ENCODE results near the gene COASY.

The COASY gene

DNA sequence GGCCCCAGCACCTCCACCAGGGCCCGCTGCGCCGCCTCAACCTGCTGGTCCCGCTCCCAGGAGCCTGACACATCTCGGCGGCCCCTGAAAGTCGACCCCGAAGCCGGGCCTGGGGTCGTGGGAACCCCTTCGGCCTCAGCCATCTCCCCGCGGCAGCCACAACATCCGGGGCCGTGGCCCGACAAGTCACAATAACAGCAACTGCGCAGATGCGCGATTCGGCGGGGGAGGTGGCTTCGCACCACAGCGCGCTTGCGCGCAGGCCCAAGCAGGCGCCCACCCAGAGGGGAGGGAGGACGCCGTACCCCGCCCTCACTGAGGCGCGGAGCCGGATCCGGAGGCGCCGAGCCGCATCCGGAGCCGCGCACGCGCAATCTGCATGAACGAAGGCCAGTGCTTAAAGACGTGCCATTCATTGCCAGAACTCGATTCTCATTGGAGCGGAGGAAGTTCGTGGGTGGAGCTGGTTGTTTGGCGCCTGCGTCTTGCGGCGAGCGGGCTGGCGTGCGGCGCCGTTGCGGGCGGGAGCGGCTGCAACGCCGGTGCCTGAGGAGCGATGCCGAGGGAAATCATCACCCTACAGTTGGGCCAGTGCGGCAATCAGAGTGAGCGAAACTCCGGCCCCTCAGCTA is 47.4 kb downstream of the COASY start, which contains the start of the genes RETREG3 and TUBG1:
Gene RETREG3 (minus strand): TSS at position 193 of the 632 bp plus-strand sequence. CDS start 50 bp downstream, at position 143.
Gene TUBG1 (plus strand): TSS at position 502 of the 632 bp plus-strand sequence. CDS start 55 bp downstream, at position 557.
- ATAC-seq, result peak; percentile 93
- TF ChIP-seq, protein P1, sequence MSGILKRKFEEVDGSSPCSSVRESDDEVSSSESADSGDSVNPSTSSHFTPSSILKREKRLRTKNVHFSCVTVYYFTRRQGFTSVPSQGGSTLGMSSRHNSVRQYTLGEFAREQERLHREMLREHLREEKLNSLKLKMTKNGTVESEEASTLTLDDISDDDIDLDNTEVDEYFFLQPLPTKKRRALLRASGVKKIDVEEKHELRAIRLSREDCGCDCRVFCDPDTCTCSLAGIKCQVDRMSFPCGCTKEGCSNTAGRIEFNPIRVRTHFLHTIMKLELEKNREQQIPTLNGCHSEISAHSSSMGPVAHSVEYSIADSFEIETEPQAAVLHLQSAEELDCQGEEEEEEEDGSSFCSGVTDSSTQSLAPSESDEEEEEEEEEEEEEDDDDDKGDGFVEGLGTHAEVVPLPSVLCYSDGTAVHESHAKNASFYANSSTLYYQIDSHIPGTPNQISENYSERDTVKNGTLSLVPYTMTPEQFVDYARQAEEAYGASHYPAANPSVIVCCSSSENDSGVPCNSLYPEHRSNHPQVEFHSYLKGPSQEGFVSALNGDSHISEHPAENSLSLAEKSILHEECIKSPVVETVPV (CRISPR knock-in tag; IDR thresholded peaks at IDR 0.05), result no peak
- TF ChIP-seq BACH2 (CRISPR knock-in tag; IDR thresholded peaks at IDR 0.05; ENCODE audit: borderline replicate concordance) (no peak), ARNTL (CRISPR knock-in tag; IDR thresholded peaks at IDR 0.05; ENCODE audit: borderline replicate concordance, low read depth) (no peak), PATZ1 (CRISPR knock-in tag; IDR thresholded peaks at IDR 0.05; ENCODE audit: borderline replicate concordance) (no peak), PPARA (CRISPR knock-in tag; IDR thresholded peaks at IDR 0.05; ENCODE audit: borderline replicate concordance) (no peak), ZNF565 (CRISPR knock-in tag; conservative IDR thresholded peaks at IDR 0.05; ENCODE audit: low read depth) (no peak), ZC3H10 (CRISPR knock-in tag; IDR thresholded peaks at IDR 0.05) (no peak), TOX (CRISPR knock-in tag; IDR thresholded peaks at IDR 0.05; ENCODE audit: borderline replicate concordance) (no peak), ZFP30 (CRISPR knock-in tag; IDR thresholded peaks at IDR 0.05) (no peak), CSDC2 (CRISPR knock-in tag; IDR thresholded peaks at IDR 0.05) (no peak), ZNF8 (CRISPR knock-in tag; IDR thresholded peaks at IDR 0.05) (no peak)

DNA sequence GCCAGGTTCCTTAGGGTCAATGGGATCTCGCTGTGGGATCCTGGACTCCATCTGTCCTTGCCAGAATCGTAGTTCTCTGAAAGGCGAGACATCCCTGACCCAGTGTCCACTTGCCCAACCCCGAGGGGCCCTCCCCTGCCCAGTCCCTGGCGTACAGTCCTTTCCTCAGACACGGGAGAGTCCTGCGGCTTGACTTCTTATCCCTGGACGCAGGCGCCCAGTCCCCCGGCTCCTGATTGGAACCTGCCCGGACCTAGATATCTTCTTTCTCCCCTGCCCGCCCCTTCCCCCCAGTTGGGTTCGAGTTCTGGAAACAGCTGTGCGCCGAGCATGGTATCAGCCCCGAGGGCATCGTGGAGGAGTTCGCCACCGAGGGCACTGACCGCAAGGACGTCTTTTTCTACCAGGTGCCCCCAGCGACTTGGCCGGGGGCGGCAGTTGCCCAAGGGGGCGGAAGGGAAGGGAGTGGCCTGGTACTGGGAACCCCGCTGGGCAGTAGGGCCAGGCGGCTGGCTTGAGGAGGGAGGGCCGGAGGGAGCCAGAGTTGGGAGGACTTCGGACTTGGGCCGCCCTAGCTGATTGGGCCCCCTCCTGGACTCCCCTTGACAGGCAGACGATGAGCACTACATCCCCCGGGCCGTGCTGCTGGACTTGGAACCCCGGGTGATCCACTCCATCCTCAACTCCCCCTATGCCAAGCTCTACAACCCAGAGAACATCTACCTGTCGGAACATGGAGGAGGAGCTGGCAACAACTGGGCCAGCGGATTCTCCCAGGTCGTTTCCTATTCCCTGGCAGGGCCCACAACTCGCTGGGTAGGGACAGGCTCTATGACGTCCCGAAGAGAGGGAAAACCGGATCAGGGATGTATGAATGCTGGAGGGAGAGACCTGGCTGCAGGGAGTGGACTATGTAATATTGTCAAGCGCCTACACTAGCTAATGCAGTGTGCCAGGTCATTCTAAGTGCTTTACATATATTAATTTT is 48.2 kb downstream of the COASY start:
- ATAC-seq, result peak; percentile 57

DNA sequence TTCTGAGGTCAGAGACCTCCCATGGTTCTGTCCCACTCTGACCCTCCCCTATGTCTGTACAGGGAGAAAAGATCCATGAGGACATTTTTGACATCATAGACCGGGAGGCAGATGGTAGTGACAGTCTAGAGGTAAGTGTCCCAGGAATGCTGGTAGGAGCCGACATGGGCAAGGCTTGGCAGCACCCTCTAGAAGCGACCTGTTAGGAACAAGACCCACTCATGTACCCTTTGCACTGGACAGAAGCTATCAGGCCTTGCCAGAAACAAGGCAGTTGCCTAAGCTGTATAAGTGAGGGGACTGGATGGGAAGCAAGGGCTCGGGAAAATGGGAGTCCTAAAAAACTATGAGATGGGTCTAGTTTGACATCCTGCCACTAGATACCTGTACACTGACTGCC is 50.1 kb downstream of the COASY start:
- TF ChIP-seq ZNF565 (CRISPR knock-in tag; conservative IDR thresholded peaks at IDR 0.05; ENCODE audit: low read depth), result no peak
- no peak for TF ChIP-seq TSHZ2 (CRISPR knock-in tag; IDR thresholded peaks at IDR 0.05)
- no peak for TF ChIP-seq ZFP3 (CRISPR knock-in tag; IDR thresholded peaks at IDR 0.05)
- TF ChIP-seq ZNF8 (CRISPR knock-in tag; IDR thresholded peaks at IDR 0.05), result no peak
- no peak for TF ChIP-seq POU6F1 (CRISPR knock-in tag; IDR thresholded peaks at IDR 0.05; ENCODE audit: borderline replicate concordance, low read depth)
- TF ChIP-seq ZFP30 (CRISPR knock-in tag; IDR thresholded peaks at IDR 0.05), result no peak
- ATAC-seq, result no peak

- ATAC-seq, result no peak
- TF ChIP-seq PATZ1 (CRISPR knock-in tag; IDR thresholded peaks at IDR 0.05; ENCODE audit: borderline replicate concordance) (no peak), ZNF565 (CRISPR knock-in tag; conservative IDR thresholded peaks at IDR 0.05; ENCODE audit: low read depth) (no peak), GLIS3 (CRISPR knock-in tag; IDR thresholded peaks at IDR 0.05) (no peak), TOX (CRISPR knock-in tag; IDR thresholded peaks at IDR 0.05; ENCODE audit: borderline replicate concordance) (no peak), ISL1 (CRISPR knock-in tag; IDR thresholded peaks at IDR 0.05) (no peak), TCF4 (CRISPR knock-in tag; IDR thresholded peaks at IDR 0.05; ENCODE audit: borderline replicate concordance) (no peak), ZFP3 (CRISPR knock-in tag; IDR thresholded peaks at IDR 0.05) (no peak), POU6F1 (CRISPR knock-in tag; IDR thresholded peaks at IDR 0.05; ENCODE audit: borderline replicate concordance, low read depth) (no peak)
These were observed 51.8 kb downstream of the COASY start for GRCh38 chr17:42613699-42614295.

Measured in SK-N-SH treated with all-trans-retinoic acid at 6 μM for 48 hours (cell line).